ENCODE results near the gene TNN.
"Not testable (repeated sequence)": the region's sequence is repeated elsewhere in the genome, so short reads cannot be mapped to it uniquely, and the experiment has no call there.

TNN gene

GRCh38 chr1:175067362-175068106, at the start of gene TNN:
Gene TNN, plus strand, starts transcription at chr1:175067833. Its CDS starts 9,586 bp downstream, at chr1:175077419.
- DNase-seq (ENCODE audit: low read depth in 2 of 2) = no peak

- no peak for DNase-seq (ENCODE audit: low read depth in 2 of 2)
Observed at GRCh38 chr1:175019524-175019923, 48.1 kb upstream of the TNN start.

- DNase-seq (ENCODE audit: low read depth in 2 of 2) = peak; percentile 98 to 99
Observed at GRCh38 chr1:175023043-175023921, 44.4 kb upstream of the TNN start, which contains the start of gene MRPS14. Gene MRPS14, minus strand, starts transcription at chr1:175023425. Its CDS starts 17 bp downstream, at chr1:175023408.

- not testable (repeated sequence) for DNase-seq (ENCODE audit: low read depth in 2 of 2)
Observed at GRCh38 chr1:175023922-175024242, 43.8 kb upstream of the TNN start.

- DNase-seq (ENCODE audit: low read depth in 2 of 2) = no peak
Observed at GRCh38 chr1:175024773-175025172, 42.9 kb upstream of the TNN start.

GRCh38 chr1:175033953-175034352, 33.7 kb upstream of the TNN start:
- no peak for DNase-seq (ENCODE audit: low read depth in 2 of 2)

- no peak for DNase-seq (ENCODE audit: low read depth in 2 of 2)
Observed at GRCh38 chr1:175034775-175035174, 32.9 kb upstream of the TNN start.

- no peak for DNase-seq (ENCODE audit: low read depth in 2 of 2)
Observed at GRCh38 chr1:175035865-175036264, 31.8 kb upstream of the TNN start.

GRCh38 chr1:175036476-175036875, 31.2 kb upstream of the TNN start:
- no peak for DNase-seq (ENCODE audit: low read depth in 2 of 2)

- no peak for DNase-seq (ENCODE audit: low read depth in 2 of 2)
Observed at GRCh38 chr1:175037416-175037815, 30.2 kb upstream of the TNN start.

- no peak for DNase-seq (ENCODE audit: low read depth in 2 of 2)
Observed at GRCh38 chr1:175040324-175040879, 27.2 kb upstream of the TNN start.

- no peak for DNase-seq (ENCODE audit: low read depth in 2 of 2)
Observed at GRCh38 chr1:175042650-175043049, 25.0 kb upstream of the TNN start.

- DNase-seq (ENCODE audit: low read depth in 2 of 2) = no peak
Observed at GRCh38 chr1:175043824-175044223, 23.8 kb upstream of the TNN start.

- not testable (repeated sequence) for DNase-seq (ENCODE audit: low read depth in 2 of 2)
Observed at GRCh38 chr1:175044591-175044990, 23.0 kb upstream of the TNN start.

- DNase-seq (ENCODE audit: low read depth in 2 of 2) = no peak
Observed at GRCh38 chr1:175045097-175045496, 22.5 kb upstream of the TNN start.

GRCh38 chr1:175045519-175045918, 22.1 kb upstream of the TNN start:
- no peak for DNase-seq (ENCODE audit: low read depth in 2 of 2)

GRCh38 chr1:175050992-175051391, 16.6 kb upstream of the TNN start:
- no peak for DNase-seq (ENCODE audit: low read depth in 2 of 2)

GRCh38 chr1:175054736-175055135, 12.9 kb upstream of the TNN start:
- no peak for DNase-seq (ENCODE audit: low read depth in 2 of 2)

GRCh38 chr1:175062339-175062738, 5.3 kb upstream of the TNN start:
- DNase-seq (ENCODE audit: low read depth in 2 of 2) = no peak

- DNase-seq (ENCODE audit: low read depth in 2 of 2) = no peak
Observed at GRCh38 chr1:175062858-175063257, 4.8 kb upstream of the TNN start.

- DNase-seq (ENCODE audit: low read depth in 2 of 2) = no peak
Observed at GRCh38 chr1:175070818-175071217, 3.2 kb downstream of the TNN start.

GRCh38 chr1:175071276-175071943, 3.8 kb downstream of the TNN start:
- DNase-seq (ENCODE audit: low read depth in 2 of 2) = no peak

All from stimulated activated CD4-positive, alpha-beta T cell treated with anti-CD3 and anti-CD28 coated beads, Interleukin-4, amount 100 ng/mL, for 48 hours (primary cell).